SK-N-SH (cell line): ENCODE measurements around the gene PPM1L.

ENCODE experiments used
- EP300 ChIP-seq, 2 experiments: IDR thresholded peaks; 2 replicates each; pipeline versions ENCODE4 v1.4.0 to v1.6.1; 2012; ENCODE audit warnings: borderline replicate concordance in 1 of 2, low read depth in 1 of 2, low read length in 1 of 2
- EZH2phosphoT487 ChIP-seq: fragments of 200-600 bp; sonication (generic); IDR thresholded peaks from 2 replicates; pipeline ENCODE4 v1.6.1; 2017; ENCODE audit warnings: low read depth, mixed run types, mild to moderate bottlenecking, antibody characterized with exemption, moderate library complexity, borderline replicate concordance
- FOXJ3 ChIP-seq: sonication (generic); formaldehyde crosslinking; IDR thresholded peaks from 2 replicates; pipeline ENCODE4 v1.5.1; 2020; ENCODE audit warnings: mild to moderate bottlenecking, missing genetic modification reagents
- MXI1 ChIP-seq: IDR thresholded peaks from 2 replicates; pipeline ENCODE4 v1.6.1; 2012; ENCODE audit warnings: mild to moderate bottlenecking, low read depth, low read length, improper control_type of control experiment
- NRF1 ChIP-seq: IDR thresholded peaks from 2 replicates; pipeline ENCODE4 v1.6.1; 2012; ENCODE audit warnings: low read depth, mild to moderate bottlenecking, low read length
- POLR2AphosphoS5 ChIP-seq: IDR thresholded peaks from 2 replicates; pipeline ENCODE4 v1.6.1; 2012; ENCODE audit warnings: low read depth, low read length
- RCOR1 ChIP-seq: fragments of 150-350 bp; IDR thresholded peaks from 2 replicates; pipeline ENCODE4 v1.6.1; 2017; ENCODE audit warnings: antibody characterized with exemption, low read length
- RFX5 ChIP-seq: IDR thresholded peaks from 2 replicates; pipeline ENCODE4 v1.6.1; 2012; ENCODE audit warnings: mild to moderate bottlenecking, improper control_type of control experiment, low read length
- TEAD4 ChIP-seq: IDR thresholded peaks from 2 replicates; pipeline ENCODE4 v1.4.0; 2012; ENCODE audit warnings: mild to moderate bottlenecking, borderline replicate concordance; ENCODE audit not compliant: insufficient read depth
- TF ChIP-seq, protein P1 (sequence below): fragments of 150-350 bp; IDR thresholded peaks from 2 replicates; pipeline ENCODE4 v1.6.1; 2017; ENCODE audit warnings: antibody characterized with exemption, low read length, low read depth, borderline replicate concordance
- TF ChIP-seq, protein P2 (sequence below): fragments of 200-600 bp; sonication (generic); IDR thresholded peaks from 2 replicates; pipeline ENCODE4 v1.6.1; 2017; ENCODE audit warnings: antibody characterized with exemption, mild to moderate bottlenecking, moderate library complexity
- TF ChIP-seq, protein P3 (sequence below): IDR thresholded peaks from 2 replicates; pipeline ENCODE4 v1.4.0; 2012; ENCODE audit warnings: low read depth, borderline replicate concordance
- TF ChIP-seq, protein P4 (sequence below): IDR thresholded peaks from 2 replicates; pipeline ENCODE4 v1.4.0; 2012; ENCODE audit warnings: low read depth, borderline replicate concordance
- TF ChIP-seq, protein P5 (sequence below): IDR thresholded peaks from 2 replicates; pipeline ENCODE4 v1.4.0; 2012; ENCODE audit warnings: low read depth

DNA sequence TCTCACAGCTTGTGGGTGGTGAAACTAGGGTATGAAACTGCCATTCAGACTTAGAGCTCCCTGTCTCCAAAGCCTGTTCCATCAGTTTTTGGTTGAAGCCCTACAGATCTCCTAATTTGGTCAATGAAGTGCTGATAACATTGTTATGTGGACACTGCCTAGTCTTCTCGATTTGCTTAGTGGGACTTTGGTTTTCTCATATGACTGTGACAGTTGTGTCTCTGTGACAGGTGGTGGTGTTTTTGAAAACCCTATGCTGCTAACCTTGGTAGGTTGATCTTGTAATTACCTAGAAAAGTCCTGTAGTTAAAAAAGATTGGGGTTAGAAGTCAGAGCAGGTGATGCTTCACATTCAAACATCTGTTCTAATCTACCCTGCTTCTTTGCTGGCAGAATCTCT lies 9.2 kb downstream of the PPM1L start:
- TF ChIP-seq, protein P1, sequence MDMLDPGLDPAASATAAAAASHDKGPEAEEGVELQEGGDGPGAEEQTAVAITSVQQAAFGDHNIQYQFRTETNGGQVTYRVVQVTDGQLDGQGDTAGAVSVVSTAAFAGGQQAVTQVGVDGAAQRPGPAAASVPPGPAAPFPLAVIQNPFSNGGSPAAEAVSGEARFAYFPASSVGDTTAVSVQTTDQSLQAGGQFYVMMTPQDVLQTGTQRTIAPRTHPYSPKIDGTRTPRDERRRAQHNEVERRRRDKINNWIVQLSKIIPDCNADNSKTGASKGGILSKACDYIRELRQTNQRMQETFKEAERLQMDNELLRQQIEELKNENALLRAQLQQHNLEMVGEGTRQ: no peak
- TF ChIP-seq EP300 (IDR thresholded peaks at IDR 0.05; ENCODE audit: borderline replicate concordance in 1 of 2, low read depth in 1 of 2, low read length in 1 of 2) (no peak), NRF1 (no peak), EZH2phosphoT487 (no peak), RCOR1 (no peak), FOXJ3 (CRISPR knock-in tag) (no peak), MXI1 (no peak), RFX5 (no peak), POLR2AphosphoS5 (no peak), TEAD4 (no peak)
- TF ChIP-seq, protein P2, sequence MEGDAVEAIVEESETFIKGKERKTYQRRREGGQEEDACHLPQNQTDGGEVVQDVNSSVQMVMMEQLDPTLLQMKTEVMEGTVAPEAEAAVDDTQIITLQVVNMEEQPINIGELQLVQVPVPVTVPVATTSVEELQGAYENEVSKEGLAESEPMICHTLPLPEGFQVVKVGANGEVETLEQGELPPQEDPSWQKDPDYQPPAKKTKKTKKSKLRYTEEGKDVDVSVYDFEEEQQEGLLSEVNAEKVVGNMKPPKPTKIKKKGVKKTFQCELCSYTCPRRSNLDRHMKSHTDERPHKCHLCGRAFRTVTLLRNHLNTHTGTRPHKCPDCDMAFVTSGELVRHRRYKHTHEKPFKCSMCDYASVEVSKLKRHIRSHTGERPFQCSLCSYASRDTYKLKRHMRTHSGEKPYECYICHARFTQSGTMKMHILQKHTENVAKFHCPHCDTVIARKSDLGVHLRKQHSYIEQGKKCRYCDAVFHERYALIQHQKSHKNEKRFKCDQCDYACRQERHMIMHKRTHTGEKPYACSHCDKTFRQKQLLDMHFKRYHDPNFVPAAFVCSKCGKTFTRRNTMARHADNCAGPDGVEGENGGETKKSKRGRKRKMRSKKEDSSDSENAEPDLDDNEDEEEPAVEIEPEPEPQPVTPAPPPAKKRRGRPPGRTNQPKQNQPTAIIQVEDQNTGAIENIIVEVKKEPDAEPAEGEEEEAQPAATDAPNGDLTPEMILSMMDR: no peak
- TF ChIP-seq, protein P3, sequence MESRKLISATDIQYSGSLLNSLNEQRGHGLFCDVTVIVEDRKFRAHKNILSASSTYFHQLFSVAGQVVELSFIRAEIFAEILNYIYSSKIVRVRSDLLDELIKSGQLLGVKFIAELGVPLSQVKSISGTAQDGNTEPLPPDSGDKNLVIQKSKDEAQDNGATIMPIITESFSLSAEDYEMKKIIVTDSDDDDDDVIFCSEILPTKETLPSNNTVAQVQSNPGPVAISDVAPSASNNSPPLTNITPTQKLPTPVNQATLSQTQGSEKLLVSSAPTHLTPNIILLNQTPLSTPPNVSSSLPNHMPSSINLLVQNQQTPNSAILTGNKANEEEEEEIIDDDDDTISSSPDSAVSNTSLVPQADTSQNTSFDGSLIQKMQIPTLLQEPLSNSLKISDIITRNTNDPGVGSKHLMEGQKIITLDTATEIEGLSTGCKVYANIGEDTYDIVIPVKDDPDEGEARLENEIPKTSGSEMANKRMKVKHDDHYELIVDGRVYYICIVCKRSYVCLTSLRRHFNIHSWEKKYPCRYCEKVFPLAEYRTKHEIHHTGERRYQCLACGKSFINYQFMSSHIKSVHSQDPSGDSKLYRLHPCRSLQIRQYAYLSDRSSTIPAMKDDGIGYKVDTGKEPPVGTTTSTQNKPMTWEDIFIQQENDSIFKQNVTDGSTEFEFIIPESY: no peak
- TF ChIP-seq, protein P4, sequence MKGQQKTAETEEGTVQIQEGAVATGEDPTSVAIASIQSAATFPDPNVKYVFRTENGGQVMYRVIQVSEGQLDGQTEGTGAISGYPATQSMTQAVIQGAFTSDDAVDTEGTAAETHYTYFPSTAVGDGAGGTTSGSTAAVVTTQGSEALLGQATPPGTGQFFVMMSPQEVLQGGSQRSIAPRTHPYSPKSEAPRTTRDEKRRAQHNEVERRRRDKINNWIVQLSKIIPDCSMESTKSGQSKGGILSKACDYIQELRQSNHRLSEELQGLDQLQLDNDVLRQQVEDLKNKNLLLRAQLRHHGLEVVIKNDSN: no peak
- TF ChIP-seq, protein P5, sequence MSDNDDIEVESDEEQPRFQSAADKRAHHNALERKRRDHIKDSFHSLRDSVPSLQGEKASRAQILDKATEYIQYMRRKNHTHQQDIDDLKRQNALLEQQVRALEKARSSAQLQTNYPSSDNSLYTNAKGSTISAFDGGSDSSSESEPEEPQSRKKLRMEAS: no peak
